Motor neuron (in vitro differentiated cells): ENCODE measurements around the gene CCN5. TPM values are rescaled to one million over a fixed set of nuclear protein-coding genes. Genes with fewer than 3 reads are reported as not detected.

Source experiments
- ATAC-seq, 8 experiments: fragments of 200-7000 bp; cut with Tn5 transposase; replicated peaks in 6 of 8; 2 replicates each; pipeline ENCODE4 v1.8.0; 2021; ENCODE audit warnings: mild to moderate bottlenecking in 8 of 8, moderate library complexity in 8 of 8
- H3K27ac ChIP-seq, 2 donors: fragments of 250-450 bp; sonication (Bioruptor Pico); 2 replicates each; pipeline ENCODE4 v1.9.0; 2021; ENCODE audit warnings: antibody characterized with exemption in 2 of 2, mild to moderate bottlenecking in 2 of 2, moderate library complexity in 1 of 2
- H3K4me1 ChIP-seq, 2 donors: fragments of 250-450 bp; sonication (Bioruptor Pico); replicated peaks in 1 of 2; 2 replicates each; pipeline ENCODE4 v1.6.1; 2021; ENCODE audit warnings: antibody characterized with exemption in 2 of 2, mild to moderate bottlenecking in 2 of 2, moderate library complexity in 1 of 2
- H3K4me3 ChIP-seq, 5 donors: fragments of 250-450 bp; sonication (Bioruptor Pico); 2 replicates each; pipeline ENCODE4 v1.9.0; 2021; ENCODE audit warnings: antibody characterized with exemption in 5 of 5, mild to moderate bottlenecking in 5 of 5, moderate library complexity in 4 of 5
- WGBS, 10 experiments: fragments of 450-650 bp; shearing (Covaris generic); methylation state at CpG; one replicate each; pipeline ENCODE4 v1.0.0; 2022; 5-methylcytosine and 5-hydroxymethylcytosine counted together
- in situ Hi-C, 9 experiments: fragments of 400-800 bp; cut with MboI; loops; one replicate each; pipeline ENCODE4 v1.15.0; 2021; ENCODE audit warnings: low sequenced_read_pairs in 9 of 9, low pct_unique_long_range_greater_than_20kb in 2 of 9; ENCODE audit not compliant: unreplicated experiment in 9 of 9
- total RNA-seq, 8 experiments: library from RNA; unstranded; fragments of 300-600 nt; gene quantifications; 2 replicates each; pipeline versions ENCODE4 v1.2.3 to v1.2.4, GENCODE V29; 2022

CCN5 gene
- total RNA-seq, 8 experiments from 2014 or later = 0.13 to 14.4 (median 0.68) TPM

DNA sequence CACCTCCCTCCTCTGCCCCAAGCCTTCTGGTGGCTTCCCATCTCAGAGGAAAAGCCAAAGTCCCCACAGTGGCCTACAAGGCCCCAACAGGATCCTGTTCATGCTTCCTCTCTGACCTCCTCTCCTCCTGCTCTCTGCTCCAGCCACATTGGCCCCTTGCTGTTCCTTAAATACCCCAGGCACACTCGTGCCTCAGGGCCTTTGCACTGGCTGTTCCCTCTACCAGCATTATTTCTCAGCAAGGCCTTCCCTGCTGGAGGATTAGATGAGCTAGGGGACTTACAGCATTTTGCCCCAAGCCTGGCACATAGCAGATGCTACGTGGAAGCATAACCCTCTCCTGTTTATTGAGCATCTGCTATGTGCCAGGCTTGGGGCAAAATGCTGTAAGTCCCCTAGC is 7.8 kb downstream of the CCN5 start:
- H3K4me1 ChIP-seq = no peaks in the 10 kb centered on the region
- in situ Hi-C loops = loop anchor here in 1 of 9 experiments (5.0 kb wide), 1 partner anchor 36 kb away; no protein-coding TSS in a partner anchor
- 60 to 100% (median 74%) methylated on average over 1 to 2 of the region's 2 CpGs; no CpG with 5 or more reads in 4 of the 10 experiments for WGBS, 10 experiments
- no peak overlapping the region for H3K27ac ChIP-seq
- ATAC-seq = no peak
- H3K4me3 ChIP-seq = no peak overlapping the region

DNA sequence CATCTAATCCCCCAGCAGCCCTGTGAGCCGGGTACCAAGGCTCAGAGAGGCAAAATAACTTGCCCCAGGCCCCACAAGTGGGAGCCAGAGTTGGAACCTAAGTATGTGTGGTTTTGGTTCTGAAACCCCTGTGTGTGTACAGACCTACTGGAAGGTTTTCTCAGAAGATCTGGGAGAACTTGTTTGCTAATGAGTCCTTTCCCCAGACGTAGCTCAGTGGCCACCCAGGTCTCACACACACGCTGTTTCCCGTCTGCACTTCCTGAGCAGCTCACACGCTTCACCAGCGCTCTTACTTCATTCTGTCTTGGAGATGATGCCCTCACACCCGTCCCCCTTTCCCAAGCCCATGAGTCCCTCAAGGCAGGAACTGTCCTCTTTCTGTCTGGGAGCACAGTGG is 8.2 kb downstream of the CCN5 start:
- WGBS, 10 experiments = 62 to 100% (median 76%) methylated on average over 1 to 7 of the region's 7 CpGs; no CpG with 5 or more reads in 6 of the 10 experiments
- Histone ChIP-seq H3K27ac (no peak overlapping the region), H3K4me3 (no peak overlapping the region), H3K4me1 (no peaks in the 10 kb centered on the region)
- no peak for ATAC-seq
- in situ Hi-C loops = loop anchor here in 1 of 9 experiments (5.0 kb wide), 1 partner anchor 36 kb away; no protein-coding TSS in a partner anchor

DNA sequence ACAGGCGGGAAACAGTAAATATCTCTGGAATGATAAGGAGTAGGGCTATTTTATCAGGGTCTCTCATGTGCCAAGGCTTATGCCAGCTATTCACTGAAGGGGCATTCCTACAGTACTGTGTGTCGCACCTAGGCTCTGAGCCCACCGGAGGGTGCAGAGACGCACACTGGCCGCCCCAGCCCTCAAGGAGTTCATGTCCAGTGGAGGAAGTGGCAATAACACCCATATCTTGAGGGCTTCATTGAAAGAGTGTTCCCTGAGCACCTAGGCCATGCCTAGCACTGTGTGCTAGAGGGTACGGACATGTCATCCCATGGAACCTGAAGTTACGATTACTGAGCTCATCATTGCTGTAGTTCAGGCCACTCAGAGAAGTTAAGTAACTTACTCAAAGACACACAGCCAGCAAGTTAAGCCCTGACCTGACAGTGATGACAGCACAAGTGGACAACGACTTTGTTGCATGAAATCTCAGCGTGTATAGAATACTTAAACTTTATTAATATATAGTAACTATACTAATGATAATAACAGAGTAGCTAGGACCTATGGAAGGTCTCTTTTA is 8.7 kb downstream of the CCN5 start:
- 50 to 93% (median 82%) methylated on average over 1 to 8 of the region's 9 CpGs; no CpG with 5 or more reads in 2 of the 10 experiments for WGBS, 10 experiments
- Histone ChIP-seq H3K4me3 (no peak overlapping the region), H3K4me1 (peaks cover 3 to 5% of the 10 kb centered on the region in 2 donors), H3K27ac (no peak overlapping the region)
- in situ Hi-C loops = loop anchor here in 1 of 9 experiments (5.0 kb wide), 1 partner anchor 37 kb away; no protein-coding TSS in a partner anchor
- no peak for ATAC-seq

DNA sequence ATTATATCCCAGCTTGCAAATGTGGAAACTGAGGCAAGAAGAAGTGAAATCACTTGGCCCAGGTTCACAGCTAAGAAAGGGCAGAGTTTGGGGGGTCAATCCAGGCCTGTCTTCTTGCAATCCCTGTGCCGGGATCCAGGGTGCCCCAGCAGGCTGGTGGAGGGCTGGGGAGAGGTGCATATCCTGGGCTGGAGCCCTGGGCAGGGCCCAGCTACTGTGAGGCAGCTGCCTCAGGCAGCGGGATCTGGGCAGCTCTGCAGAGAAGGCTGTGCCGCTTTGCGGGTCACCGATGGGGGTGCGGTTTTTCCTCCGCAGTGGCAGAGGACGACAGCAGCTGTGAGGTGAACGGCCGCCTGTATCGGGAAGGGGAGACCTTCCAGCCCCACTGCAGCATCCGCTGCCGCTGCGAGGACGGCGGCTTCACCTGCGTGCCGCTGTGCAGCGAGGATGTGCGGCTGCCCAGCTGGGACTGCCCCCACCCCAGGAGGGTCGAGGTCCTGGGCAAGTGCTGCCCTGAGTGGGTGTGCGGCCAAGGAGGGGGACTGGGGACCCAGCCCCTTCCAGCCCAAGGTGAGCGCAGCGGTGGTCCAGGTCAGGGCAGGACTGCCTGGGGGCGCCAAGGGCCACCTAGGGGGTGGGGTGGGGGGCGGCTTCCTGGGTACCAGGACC is 9.4 kb downstream of the CCN5 start:
- no peak overlapping the region for H3K4me3 ChIP-seq
- in situ Hi-C loops = loop anchor here in 2 of 9 experiments (5.0 to 25.0 kb wide), 2 partner anchors 37 to 138 kb away; no protein-coding TSS in a partner anchor
- WGBS, 10 experiments = 70 to 100% (median 89%) methylated on average over 1 to 14 of the region's 26 CpGs; no CpG with 5 or more reads in 5 of the 10 experiments
- ATAC-seq = no peak
- peaks cover 4 to 7% of the 10 kb centered on the region in 2 donors for H3K4me1 ChIP-seq
- no peak overlapping the region for H3K27ac ChIP-seq

DNA sequence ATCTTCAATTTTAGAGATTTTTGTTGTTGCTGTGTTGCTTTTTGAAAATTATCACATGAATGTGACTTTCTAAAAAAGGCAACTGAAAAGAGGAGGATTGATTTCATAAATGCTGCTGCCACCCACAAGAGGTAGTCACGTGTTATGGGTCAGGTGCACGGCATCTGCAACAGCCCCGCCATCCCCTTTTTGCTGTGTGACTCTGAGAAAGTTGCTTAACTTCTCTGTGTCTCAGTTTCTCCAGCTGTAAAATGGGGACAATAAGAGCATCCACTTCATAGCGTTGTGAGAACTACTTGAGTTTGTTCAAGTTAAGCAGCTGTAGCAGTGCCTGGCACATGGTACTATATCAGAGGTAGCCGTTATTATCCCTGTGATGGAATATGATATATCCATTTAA is 10.7 kb downstream of the CCN5 start:
- 40 to 100% (median 82%) methylated on average over 1 to 5 of the region's 5 CpGs; no CpG with 5 or more reads in 1 of the 10 experiments for WGBS, 10 experiments
- in situ Hi-C loops = loop anchor here in 1 of 9 experiments (25.0 kb wide), 1 partner anchor 136 kb away; no protein-coding TSS in a partner anchor

DNA sequence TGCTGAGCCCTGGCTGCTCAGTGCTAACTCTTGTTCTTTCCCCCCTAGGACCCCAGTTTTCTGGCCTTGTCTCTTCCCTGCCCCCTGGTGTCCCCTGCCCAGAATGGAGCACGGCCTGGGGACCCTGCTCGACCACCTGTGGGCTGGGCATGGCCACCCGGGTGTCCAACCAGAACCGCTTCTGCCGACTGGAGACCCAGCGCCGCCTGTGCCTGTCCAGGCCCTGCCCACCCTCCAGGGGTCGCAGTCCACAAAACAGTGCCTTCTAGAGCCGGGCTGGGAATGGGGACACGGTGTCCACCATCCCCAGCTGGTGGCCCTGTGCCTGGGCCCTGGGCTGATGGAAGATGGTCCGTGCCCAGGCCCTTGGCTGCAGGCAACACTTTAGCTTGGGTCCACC is 11.9 kb downstream of the CCN5 start:
- Histone ChIP-seq H3K27ac (no peak overlapping the region), H3K4me1 (peaks cover 4 to 7% of the 10 kb centered on the region in 2 donors), H3K4me3 (no peak overlapping the region)
- in situ Hi-C loops = loop anchor here in 1 of 9 experiments (25.0 kb wide), 1 partner anchor 135 kb away; no protein-coding TSS in a partner anchor
- WGBS, 10 experiments = 65 to 100% methylated on average over 2 to 5 of the region's 11 CpGs; no CpG with 5 or more reads in 8 of the 10 experiments
- ATAC-seq = no peak

More for the DNA sequence above, 10.7 kb downstream of the CCN5 start:
- ATAC-seq = no peak
- peaks cover 4 to 7% of the 10 kb centered on the region in 2 donors for H3K4me1 ChIP-seq
- H3K4me3 ChIP-seq = no peak overlapping the region
- no peak overlapping the region for H3K27ac ChIP-seq

DNA sequence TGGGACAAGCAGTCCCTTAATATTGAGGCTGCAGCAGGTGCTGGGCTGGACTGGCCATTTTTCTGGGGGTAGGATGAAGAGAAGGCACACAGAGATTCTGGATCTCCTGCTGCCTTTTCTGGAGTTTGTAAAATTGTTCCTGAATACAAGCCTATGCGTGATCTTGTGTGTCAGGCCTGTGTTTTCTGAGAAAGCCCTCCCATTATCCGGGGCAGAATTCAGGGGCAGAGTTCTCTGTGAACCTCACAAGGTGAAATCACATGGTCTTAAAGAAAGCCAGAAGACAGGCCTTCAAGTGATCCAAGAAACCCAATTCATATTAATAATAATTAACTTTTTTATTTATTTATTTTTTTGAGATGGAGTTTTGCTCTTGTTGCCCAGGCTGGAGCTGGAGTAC is 12.5 kb downstream of the CCN5 start:
- in situ Hi-C loops = loop anchor here in 1 of 9 experiments (25.0 kb wide), 1 partner anchor 135 kb away; no protein-coding TSS in a partner anchor
- Histone ChIP-seq H3K27ac (no peak overlapping the region), H3K4me1 (peaks cover 4 to 7% of the 10 kb centered on the region in 2 donors), H3K4me3 (no peak overlapping the region)
- no peak for ATAC-seq
- 42 to 100% (median 92%) methylated on average over 1 to 2 of the region's 2 CpGs; no CpG with 5 or more reads in 5 of the 10 experiments for WGBS, 10 experiments

DNA sequence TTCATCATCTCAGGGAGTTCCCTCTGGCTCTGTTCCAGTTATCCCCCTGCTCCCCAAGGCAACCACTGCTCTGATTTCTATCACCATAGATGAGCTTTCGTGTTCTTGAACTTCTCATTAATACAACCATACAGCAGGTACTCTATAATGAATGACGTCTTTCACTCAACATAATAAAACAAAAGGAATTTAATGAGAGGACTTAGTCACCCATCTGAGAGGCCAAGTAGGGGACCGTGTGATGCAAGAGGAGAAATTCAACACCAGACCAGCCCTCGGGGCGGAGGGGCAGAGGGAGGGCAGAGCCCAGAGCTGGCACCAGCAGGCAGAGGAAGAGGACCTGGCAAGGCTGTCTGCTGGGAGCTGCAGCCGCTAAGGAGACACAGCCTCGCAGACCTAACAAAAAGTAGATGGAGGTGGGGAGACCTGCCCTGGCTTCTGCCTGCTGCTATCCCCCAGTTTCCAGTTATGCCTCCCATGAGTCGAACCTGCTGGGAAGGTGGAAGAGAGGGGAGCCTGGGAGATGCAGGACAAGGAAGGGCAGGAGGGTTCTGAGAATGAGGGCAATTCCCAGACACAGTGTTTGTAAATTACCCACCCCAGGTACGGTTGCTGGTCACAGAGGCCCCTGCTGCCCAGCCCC is 13.8 kb downstream of the CCN5 start:
- ATAC-seq = peak; percentile 63 to 94 (median 90)
- 0 to 44% (median 12%) methylated on average over 2 to 7 of the region's 9 CpGs; no CpG with 5 or more reads in 2 of the 10 experiments for WGBS, 10 experiments
- peaks cover 4 to 12% of the 10 kb centered on the region in 2 donors for H3K4me1 ChIP-seq
- H3K27ac ChIP-seq = no peak overlapping the region
- in situ Hi-C loops = loop anchor here in 1 of 9 experiments (25.0 kb wide), 1 partner anchor 133 kb away; no protein-coding TSS in a partner anchor
- no peak overlapping the region for H3K4me3 ChIP-seq

DNA sequence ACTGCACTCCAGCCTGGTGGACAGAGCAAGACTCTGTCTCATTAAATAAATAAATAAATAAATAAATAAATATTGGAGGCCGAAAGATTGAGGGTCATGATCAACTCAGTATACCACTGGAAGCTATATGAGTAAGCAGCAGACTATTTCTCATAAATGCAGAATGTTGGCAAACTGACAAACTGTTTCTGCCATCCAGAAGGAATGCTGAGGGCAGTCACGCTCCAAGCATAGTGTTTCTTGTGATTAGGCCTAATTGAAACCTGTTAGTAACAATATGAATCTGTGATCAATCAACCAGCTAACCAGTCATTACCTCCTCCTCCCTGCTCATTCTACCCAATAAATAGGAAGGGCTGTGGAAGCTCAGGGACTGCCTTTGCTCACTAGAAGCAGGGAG is 15.3 kb downstream of the CCN5 start:
- Histone ChIP-seq H3K4me3 (no peak overlapping the region), H3K27ac (no peak overlapping the region), H3K4me1 (peaks cover 4 to 12% of the 10 kb centered on the region in 2 donors)
- WGBS, 10 experiments = 20 to 68% (median 43%) methylated on average over 1 to 2 of the region's 2 CpGs; no CpG with 5 or more reads in 4 of the 10 experiments
- in situ Hi-C loops = loop anchor here in 3 of 9 experiments (10.0 to 25.0 kb wide), 2 partner anchors 46 to 132 kb away; no protein-coding TSS in a partner anchor
- no peak for ATAC-seq

DNA sequence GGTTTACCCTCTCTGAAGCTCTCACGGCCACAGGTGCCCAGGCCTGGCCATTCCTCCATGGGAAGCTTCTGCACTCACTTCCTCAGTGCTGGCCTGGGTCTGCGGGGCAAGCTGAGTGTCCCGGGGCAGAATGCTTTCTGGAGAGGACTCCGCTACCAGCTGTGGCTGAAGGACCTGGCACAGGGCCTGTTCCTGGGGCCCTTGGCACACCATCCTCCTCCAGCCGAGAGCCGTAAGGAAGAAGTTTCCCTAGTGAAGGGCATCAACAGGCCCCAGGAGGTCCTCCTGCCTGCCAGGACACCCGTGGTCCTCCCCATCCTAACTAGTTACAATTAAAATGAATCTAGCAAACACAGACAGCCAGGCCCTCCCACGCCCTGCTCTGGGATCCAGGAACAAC is 16.5 kb downstream of the CCN5 start:
- Histone ChIP-seq H3K4me1 (peaks cover 4 to 12% of the 10 kb centered on the region in 2 donors), H3K4me3 (no peak overlapping the region), H3K27ac (no peak overlapping the region)
- whole genome bisulfite sequencing, 10 experiments = 0 to 94% (median 87%) methylated on average over 1 to 5 of the region's 8 CpGs; no CpG with 5 or more reads in 4 of the 10 experiments
- in situ Hi-C loops = loop anchor here in 3 of 9 experiments (10.0 to 25.0 kb wide), 2 partner anchors 47 to 131 kb away; no protein-coding TSS in a partner anchor
- ATAC-seq = no peak

DNA sequence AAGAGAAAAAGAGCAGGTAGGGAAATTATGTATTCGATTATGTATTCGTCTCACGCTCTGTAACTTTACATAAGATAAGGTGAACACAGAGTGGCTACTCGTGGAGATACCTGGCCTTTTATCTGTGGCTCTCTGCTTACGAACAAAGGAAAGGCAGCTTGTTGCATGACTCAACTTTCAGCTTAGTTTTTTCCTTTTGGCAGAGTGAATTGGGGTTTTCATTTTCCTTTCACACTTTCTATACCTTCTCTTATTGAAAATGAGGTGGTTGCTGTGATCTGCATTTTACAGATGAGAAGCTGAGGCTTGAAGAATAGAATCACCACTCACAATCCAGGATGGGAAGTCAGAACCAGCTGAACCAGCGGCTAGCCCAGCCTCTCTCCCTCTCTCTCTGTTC is 17.2 kb downstream of the CCN5 start:
- in situ Hi-C loops = loop anchor here in 3 of 9 experiments (10.0 to 25.0 kb wide), 2 partner anchors 48 to 130 kb away; no protein-coding TSS in a partner anchor
- WGBS, 10 experiments = 50 to 78% (median 66%) methylated on average over 1 to 6 of the region's 6 CpGs; no CpG with 5 or more reads in 1 of the 10 experiments
- Histone ChIP-seq H3K4me3 (no peak overlapping the region), H3K4me1 (peaks cover 4 to 12% of the 10 kb centered on the region in 2 donors), H3K27ac (no peak overlapping the region)
- ATAC-seq = no peak

DNA sequence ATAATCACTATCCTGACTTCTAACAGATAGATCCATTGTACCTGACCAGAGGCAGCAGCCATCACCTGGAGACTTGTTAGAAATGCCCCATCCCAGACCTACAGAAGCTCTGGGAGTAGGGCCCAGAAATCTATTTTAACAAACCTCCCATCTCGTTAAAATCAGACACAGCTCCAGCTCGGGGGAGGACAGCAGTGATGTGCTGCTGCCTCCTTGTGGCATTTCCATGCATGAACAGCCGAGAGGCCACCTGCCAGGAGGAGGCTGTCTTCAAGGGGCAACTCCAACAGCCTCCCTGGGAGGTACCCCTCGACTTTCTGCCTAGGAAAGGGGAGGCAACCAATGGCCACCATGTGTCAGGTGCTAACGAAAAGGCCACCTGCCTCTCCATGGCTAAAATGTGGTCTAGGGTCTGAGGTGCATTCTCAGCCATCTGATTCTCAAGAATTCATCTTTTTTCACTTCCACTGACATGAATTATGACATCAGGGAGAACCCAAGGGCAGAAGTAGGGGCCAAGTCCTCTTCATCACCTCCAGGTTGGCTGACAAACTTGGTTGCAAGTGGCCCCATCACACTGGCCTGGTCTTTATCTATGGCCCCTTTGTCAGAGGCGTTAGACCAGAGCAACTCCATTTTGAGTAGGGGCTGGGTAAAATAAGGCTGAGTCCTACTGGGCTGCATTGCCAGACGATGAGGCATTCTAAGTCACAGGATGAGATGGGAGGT is 18.3 kb downstream of the CCN5 start:
- Histone ChIP-seq H3K27ac (no peak overlapping the region), H3K4me1 (peaks cover 5 to 11% of the 10 kb centered on the region in 2 donors), H3K4me3 (no peak overlapping the region)
- ATAC-seq = peak; percentile 27 to 62 (median 34)
- in situ Hi-C loops = loop anchor here in 3 of 9 experiments (10.0 to 25.0 kb wide), 2 partner anchors 49 to 129 kb away; no protein-coding TSS in a partner anchor
- 0 to 83% (median 19%) methylated on average over 1 to 6 of the region's 7 CpGs; no CpG with 5 or more reads in 4 of the 10 experiments for WGBS, 10 experiments
